ENCODE measurements around the gene ADK. TPM values are rescaled to one million over a fixed set of nuclear protein-coding genes. Genes with fewer than 3 reads are reported as not detected.

ADK gene
- total RNA-seq, 2 experiments from 2014 or later, result 26.4 to 31.1 TPM

DNA sequence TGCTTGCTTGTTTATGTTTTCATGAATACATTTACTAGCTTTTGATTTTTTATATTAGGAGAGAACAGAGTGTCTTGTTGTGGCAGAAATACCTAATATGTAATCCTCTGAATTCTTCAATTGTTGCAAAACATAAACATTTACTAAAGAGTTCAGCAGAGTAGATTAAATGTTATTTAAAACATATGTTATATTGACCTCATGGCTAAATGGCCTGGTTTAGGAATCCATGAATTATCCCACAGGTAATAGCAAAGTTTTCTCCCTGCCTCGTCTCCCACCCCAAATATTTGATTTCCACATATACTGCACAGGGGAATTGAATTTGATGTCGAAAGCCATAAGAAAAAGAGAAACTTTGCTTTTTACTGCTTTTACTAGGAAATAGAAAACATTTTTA, 111.8 kb downstream of the ADK start:
- no peak for DNase-seq (ENCODE audit: low spot score)
- Histone ChIP-seq H4K20me1 (ENCODE audit: insufficient read depth, low read length) (no peaks in the 10 kb centered on the region), H3K79me2 (ENCODE audit: insufficient read depth, low read depth, low read length) (no peaks in the 10 kb centered on the region), H3K4me2 (ENCODE audit: low read length) (no peak overlapping the region), H3K9me3 (ENCODE audit: low read length) (no peaks in the 10 kb centered on the region), H3K9me2 (ENCODE audit: insufficient read depth, low read length) (no peaks in the 10 kb centered on the region), H3K4me3 (ENCODE audit: low read depth, low read length, poor library complexity, severe bottlenecking) (no peak overlapping the region), H2AFZ (ENCODE audit: low read length) (no peak overlapping the region), H3K4me1 (ENCODE audit: insufficient read depth, low read length, poor library complexity, severe bottlenecking) (no peaks in the 10 kb centered on the region), H3K36me3 (ENCODE audit: insufficient read depth, low read length) (no peaks in the 10 kb centered on the region), H3K27ac (ENCODE audit: low read depth, low read length, poor library complexity, severe bottlenecking) (no peak overlapping the region)
- ChIA-PET POLR2A (no interaction called here), CTCF (ENCODE audit: unreplicated experiment) (no interaction called here)
- intact Hi-C loops (cut with micrococcal nuclease; ENCODE audit: unreplicated experiment), result loop anchor here (10.0 kb wide), 1 partner anchor 472 kb away; no protein-coding TSS in a partner anchor
- BruUV-seq (replicated peaks), result no TSS peak
- no peak for TF ChIP-seq EZH2phosphoT487 (IDR thresholded peaks at IDR 0.05; ENCODE audit: borderline replicate concordance, low read depth, low read length)
- TF ChIP-seq, protein P1, sequence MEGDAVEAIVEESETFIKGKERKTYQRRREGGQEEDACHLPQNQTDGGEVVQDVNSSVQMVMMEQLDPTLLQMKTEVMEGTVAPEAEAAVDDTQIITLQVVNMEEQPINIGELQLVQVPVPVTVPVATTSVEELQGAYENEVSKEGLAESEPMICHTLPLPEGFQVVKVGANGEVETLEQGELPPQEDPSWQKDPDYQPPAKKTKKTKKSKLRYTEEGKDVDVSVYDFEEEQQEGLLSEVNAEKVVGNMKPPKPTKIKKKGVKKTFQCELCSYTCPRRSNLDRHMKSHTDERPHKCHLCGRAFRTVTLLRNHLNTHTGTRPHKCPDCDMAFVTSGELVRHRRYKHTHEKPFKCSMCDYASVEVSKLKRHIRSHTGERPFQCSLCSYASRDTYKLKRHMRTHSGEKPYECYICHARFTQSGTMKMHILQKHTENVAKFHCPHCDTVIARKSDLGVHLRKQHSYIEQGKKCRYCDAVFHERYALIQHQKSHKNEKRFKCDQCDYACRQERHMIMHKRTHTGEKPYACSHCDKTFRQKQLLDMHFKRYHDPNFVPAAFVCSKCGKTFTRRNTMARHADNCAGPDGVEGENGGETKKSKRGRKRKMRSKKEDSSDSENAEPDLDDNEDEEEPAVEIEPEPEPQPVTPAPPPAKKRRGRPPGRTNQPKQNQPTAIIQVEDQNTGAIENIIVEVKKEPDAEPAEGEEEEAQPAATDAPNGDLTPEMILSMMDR (conservative IDR thresholded peaks at IDR 0.05; ENCODE audit: low read length), result no peak

DNA sequence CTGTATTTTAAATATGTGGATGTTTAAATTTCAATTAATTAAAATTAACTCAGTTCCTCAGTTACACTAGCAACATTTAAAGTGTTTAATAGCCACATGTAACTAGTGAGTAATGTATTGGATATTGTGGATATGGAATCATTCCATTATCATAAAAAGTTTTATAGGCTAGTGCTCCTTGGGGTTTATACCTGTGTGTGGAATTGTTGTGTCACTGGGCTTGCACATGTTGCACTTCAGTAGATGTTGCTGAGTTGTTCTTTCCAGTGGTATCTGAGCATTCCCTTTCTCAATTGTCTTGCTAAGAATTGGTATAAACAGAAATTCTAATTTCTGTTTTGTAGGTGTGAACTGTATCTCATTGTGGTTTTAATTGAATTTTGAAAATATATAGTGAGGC, 113.0 kb downstream of the ADK start:
- H3K79me2 ChIP-seq (ENCODE audit: insufficient read depth, low read depth, low read length), result no peaks in the 10 kb centered on the region
- ChIA-PET CTCF (ENCODE audit: unreplicated experiment) (no interaction called here), POLR2A (no interaction called here)

DNA sequence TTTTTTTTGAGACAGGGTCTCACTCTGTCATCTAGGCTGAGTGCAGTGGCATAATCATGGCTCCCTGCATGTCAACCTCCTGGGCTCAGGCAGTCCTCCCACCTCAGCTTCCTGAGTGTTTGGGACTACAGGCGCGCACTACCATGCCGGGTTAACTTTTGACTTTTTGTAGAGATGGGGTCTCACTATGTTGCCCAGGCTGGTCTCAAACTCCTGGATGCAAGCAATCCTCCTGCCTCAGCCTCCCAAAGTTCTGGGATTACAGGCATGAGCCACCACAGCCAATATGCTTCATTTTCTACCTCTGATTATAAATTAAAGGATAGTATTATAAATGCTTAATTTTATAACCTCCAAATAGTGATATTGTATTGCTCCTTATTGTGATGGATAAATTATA, 121.3 kb downstream of the ADK start:
- no peaks in the 10 kb centered on the region for H3K9me3 ChIP-seq (ENCODE audit: low read length)
- no peak overlapping the region for H3K27ac ChIP-seq (ENCODE audit: low read depth, low read length, poor library complexity, severe bottlenecking)
- BruUV-seq (replicated peaks), result no TSS peak
- no peaks in the 10 kb centered on the region for H3K9me2 ChIP-seq (ENCODE audit: insufficient read depth, low read length)
- POLR2A ChIA-PET, result no interaction called here
- 0 out of 2 replicates have a peak, but pooled peaks cover 5% of the 10 kb centered on the region for H4K20me1 ChIP-seq (ENCODE audit: insufficient read depth, low read length)
- no peak for DNase-seq (ENCODE audit: low spot score)
- H2AFZ ChIP-seq (ENCODE audit: low read length), result no peak overlapping the region
- H3K36me3 ChIP-seq (ENCODE audit: insufficient read depth, low read length), result no peaks in the 10 kb centered on the region
- no peaks in the 10 kb centered on the region for H3K4me1 ChIP-seq (ENCODE audit: insufficient read depth, low read length, poor library complexity, severe bottlenecking)
- no peak overlapping the region for H3K4me3 ChIP-seq (ENCODE audit: low read depth, low read length, poor library complexity, severe bottlenecking)
- intact Hi-C loops (cut with micrococcal nuclease; ENCODE audit: unreplicated experiment), result no loop called here
- CTCF ChIA-PET (ENCODE audit: unreplicated experiment), result no interaction called here
- no peak for TF ChIP-seq EZH2phosphoT487 (IDR thresholded peaks at IDR 0.05; ENCODE audit: borderline replicate concordance, low read depth, low read length)
- no peak overlapping the region for H3K4me2 ChIP-seq (ENCODE audit: low read length)
- H3K79me2 ChIP-seq (ENCODE audit: insufficient read depth, low read depth, low read length), result no peaks in the 10 kb centered on the region

More for the DNA sequence above, 113.0 kb downstream of the ADK start:
- H3K9me2 ChIP-seq (ENCODE audit: insufficient read depth, low read length), result no peaks in the 10 kb centered on the region
- H3K36me3 ChIP-seq (ENCODE audit: insufficient read depth, low read length), result no peaks in the 10 kb centered on the region
- H3K4me1 ChIP-seq (ENCODE audit: insufficient read depth, low read length, poor library complexity, severe bottlenecking), result no peaks in the 10 kb centered on the region
- no peak overlapping the region for H3K4me3 ChIP-seq (ENCODE audit: low read depth, low read length, poor library complexity, severe bottlenecking)
- H3K4me2 ChIP-seq (ENCODE audit: low read length), result no peak overlapping the region
- no peak overlapping the region for H2AFZ ChIP-seq (ENCODE audit: low read length)
- BruUV-seq (replicated peaks), result no TSS peak
- DNase-seq (ENCODE audit: low spot score), result no peak
- intact Hi-C loops (cut with micrococcal nuclease; ENCODE audit: unreplicated experiment), result loop anchor here (10.0 kb wide), 1 partner anchor 471 kb away; no protein-coding TSS in a partner anchor
- no peak overlapping the region for H3K27ac ChIP-seq (ENCODE audit: low read depth, low read length, poor library complexity, severe bottlenecking)
- no peaks in the 10 kb centered on the region for H3K9me3 ChIP-seq (ENCODE audit: low read length)
- H4K20me1 ChIP-seq (ENCODE audit: insufficient read depth, low read length), result 0 out of 2 replicates have a peak, but pooled peaks cover 5% of the 10 kb centered on the region
- no peak for TF ChIP-seq EZH2phosphoT487 (IDR thresholded peaks at IDR 0.05; ENCODE audit: borderline replicate concordance, low read depth, low read length)
- TF ChIP-seq, protein P1 (conservative IDR thresholded peaks at IDR 0.05; ENCODE audit: low read length), result no peak

All from OCI-LY7 (cell line).